Epidermal melanocyte (primary cell): Measurements from ENCODE around the gene PIEZO2.
"Not testable (repeated sequence)": the region's sequence is repeated elsewhere in the genome, so short reads cannot be mapped to it uniquely, and the experiment has no call there.

Source experiments
- DNase-seq: peaks from one replicate; pipeline ENCODE4 v3.0.0; 2011; ENCODE audit warnings: low spot score; ENCODE audit not compliant: insufficient read length

The PIEZO2 gene

DNA sequence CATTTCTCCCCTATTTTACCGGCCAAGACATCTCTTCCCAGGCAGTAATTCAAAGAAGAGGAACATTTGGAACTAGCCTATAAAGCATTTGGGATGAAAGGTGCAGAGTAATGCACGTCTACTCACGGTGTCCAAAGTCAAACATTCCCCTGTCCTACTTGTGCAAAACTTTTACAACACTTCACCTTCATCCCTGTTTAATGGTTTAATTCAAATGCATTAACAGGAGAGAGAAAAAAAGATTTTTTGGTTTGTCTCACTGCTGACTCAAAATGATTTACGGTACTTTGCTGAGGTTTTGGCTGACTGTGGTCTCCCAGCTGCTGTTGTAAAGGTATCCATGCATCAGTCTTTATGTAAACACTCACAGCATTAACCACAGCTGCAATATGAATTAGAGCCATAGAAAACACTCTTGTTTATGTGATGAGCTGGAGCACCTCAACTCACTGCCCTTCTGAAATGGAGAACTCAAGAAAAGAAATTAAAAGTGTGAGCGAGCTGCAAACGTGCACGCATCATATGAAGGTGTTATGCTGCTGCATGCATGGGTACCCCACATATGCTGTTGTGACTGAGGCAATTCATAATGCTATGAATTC lies 220.5 kb downstream of the PIEZO2 start:
- DNase-seq: no peak

DNA sequence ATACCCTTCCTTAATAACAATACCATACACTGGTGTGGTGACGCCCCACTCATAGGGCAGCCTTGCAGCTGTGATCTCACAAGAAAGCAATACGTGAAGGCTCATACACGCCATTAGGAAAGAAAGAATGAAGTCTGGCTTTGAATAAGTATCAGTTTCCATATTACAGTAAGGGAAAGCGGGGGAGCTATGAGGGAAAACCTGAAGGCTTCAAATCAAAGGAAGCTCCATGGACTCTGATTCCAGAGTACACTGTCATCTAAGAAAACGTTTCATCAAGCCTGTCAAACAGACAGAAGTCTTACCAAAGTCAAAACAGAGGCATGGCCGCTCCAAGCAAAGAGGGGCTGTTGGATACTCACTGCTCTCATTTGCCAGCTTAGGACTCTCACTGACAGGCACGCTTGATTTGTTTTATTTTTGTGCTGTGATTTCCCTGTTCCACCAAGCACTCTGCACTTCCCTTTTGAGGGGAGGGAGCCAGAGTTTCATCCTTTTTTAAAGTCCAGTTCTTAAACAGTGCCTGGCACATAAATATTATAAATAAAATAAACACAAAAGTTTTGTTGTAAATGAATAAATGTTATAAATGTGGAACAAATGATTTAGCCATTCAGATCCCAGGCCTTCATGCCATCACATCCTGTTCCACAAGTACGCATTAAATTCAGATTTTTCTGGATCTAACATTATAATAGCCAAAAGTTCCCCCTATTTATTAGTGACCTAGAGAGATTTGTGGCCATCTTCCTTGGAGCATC lies 221.2 kb downstream of the PIEZO2 start:
- no peak for DNase-seq

DNA sequence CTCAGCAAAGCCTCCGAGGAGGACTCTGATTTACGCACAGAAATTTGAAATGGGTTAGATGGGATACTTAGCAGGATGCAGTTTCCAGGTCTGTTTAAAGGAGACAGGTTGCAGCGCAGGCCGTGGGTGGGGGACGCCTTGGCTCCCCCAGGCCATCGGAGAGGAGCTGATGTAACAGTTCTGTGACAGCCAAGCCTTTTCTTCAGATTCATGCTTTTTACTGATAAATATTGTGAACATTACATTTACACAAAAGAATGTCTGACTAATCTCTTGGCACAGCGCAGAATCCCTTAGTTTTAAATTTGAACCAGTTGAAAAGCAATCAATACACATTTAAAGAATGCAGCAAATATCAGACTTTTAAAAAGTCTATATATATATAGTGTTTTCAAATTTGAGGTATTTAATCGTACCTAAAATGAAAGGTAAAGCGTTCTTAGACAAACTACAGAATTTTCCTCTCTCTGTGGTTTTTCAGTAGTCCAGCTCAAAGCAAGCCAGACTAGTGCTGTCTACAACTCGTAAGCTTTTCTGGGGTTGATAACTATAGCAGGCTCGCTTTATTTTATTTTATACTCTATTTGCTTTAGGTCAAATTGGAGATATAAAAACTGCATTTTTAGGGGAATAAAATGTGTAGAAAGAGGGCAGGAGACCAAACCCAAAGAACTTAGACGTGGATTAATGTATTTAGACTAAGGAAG lies 221.9 kb downstream of the PIEZO2 start:
- DNase-seq: no peak

DNA sequence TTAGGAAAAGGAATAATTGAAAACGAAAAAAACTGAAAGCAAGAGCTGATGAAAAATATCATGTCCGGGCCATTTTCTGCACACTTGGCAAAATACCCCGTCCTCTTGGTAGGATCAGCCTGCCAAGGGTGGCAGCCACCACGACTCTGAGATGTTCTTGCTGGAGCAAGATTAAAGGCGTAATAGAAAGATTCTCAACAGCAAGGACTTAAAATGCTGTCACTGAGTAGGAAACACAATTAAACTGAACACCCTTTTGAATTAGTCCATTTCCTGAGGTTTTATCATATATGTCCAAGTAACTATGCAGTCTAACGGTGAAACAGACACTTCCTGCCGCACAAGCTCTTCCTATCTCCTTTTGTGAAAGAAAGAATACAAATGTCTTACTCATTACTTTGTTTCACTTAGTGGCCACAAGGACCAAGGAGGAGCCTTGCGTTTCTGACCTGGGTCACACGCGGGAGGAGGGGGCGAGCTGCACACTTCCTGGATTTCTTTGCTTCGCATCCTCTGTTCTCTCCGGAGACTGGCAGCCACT lies 222.7 kb downstream of the PIEZO2 start:
- no peak for DNase-seq

DNA sequence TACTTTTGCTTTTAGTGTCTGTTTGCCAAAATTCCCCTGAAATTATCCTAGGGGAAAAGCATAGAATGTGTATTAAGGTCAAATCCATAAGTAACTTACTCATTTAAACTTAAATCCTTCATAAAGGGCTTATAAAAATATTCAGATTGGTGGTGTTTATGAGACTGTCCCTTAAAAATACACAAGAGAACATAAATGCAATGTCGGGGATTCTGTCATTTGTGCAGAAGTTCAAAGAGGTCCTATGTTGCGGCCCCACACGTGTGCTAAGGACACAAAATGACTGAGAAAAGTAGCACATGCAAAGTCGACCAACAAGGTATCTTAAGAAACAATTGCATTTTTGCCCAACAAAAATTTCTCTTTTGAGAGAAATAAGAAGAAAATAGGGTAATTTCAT lies 225.1 kb downstream of the PIEZO2 start:
- no peak for DNase-seq

DNA sequence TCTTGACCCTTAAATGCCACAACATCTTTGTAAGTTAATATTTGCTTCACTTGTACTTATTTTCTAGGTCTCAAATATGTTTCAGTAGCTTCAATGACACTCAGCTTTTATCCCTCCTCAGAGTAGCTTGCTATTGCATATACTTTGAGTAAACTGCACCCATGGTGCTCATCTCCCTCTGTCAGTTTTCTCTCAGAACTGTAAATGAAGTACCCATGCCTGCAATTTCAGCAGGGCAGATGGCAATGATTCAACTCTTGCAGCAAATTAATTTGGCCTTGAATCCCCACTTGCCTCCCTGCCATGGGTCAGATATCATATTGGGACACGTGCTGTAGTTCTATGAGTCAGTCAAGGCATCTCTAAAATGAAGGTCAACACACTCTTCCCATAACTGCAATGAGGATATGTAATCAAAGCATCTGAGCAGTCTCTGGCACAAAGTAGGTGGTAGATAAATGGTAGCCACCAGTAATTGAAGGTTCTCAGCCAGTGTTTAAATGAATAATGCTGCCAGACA lies 225.8 kb downstream of the PIEZO2 start:
- DNase-seq: no peak

DNA sequence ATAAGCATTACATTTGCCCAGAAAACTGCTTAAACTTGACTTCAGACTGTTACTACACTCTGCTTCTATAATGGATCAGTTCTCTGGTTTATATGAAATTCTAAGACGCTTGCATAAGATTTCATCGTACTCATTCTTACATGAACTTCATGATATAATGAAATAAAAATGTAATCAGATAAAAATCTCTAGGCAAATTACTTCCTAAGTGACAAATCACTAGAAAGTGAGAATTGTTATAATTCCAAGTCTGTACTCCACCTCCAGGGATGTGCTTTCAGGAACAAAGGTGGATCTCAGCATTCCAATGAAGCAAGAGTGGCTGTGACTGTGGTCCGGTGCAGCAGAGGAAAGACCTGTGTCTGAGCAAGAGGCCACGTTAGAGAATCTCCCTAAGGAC lies 226.2 kb downstream of the PIEZO2 start:
- no peak for DNase-seq

DNA sequence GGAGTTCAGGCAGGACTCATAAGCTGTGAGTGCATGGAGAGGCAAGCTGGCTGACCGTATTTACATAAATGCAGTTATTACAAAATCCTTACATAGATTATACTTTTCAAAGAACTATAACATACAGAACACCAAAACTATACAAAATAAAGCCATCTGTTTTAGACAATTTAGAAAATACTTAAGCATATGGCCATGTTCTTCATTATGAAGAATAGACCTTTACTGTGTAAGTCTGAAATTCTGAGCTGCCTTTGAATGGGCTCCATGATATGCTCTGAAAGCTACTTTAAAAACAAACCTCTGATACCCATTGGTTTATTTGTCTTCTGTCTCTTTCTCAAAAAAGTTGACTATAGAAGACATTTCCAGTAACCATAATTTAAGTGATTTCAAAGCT lies 226.7 kb downstream of the PIEZO2 start:
- DNase-seq: not testable (repeated sequence)

DNA sequence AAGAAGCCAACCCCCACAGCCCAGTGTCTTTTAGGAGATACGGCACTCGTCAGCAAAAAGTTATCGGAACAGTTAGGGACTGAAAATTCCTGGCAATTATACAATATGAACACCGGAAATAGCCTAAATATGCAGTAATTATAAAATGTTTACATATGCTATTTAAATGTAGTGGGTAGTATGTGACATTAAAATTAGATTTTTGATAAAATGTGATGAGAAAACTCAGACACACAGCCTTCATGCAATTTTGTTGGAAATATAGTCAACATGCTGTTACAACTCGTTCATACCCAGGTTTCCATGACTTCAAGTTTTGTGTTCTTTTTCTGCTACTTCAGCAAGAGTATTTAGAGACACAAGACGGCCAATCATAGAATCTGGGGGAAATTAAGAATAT lies 229.1 kb downstream of the PIEZO2 start:
- not testable (repeated sequence) for DNase-seq

DNA sequence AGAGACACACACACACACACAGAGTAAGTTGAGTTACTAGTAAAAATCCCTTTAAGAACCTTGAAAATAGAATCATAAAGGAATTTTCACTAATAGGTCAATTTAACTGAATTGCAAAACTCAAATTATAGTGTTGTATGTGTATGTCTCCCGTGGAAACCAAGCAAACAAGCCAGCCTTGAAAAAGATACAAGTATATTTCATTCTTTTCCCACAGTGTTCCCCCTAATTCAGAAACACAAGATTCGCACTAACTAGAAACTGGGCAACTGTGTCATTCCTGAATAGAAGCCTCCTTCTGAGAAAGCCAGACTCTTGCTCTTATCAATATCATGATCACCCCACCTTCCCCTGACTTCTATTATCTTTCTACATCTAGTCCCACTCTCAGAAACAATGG lies 229.5 kb downstream of the PIEZO2 start:
- no peak for DNase-seq

DNA sequence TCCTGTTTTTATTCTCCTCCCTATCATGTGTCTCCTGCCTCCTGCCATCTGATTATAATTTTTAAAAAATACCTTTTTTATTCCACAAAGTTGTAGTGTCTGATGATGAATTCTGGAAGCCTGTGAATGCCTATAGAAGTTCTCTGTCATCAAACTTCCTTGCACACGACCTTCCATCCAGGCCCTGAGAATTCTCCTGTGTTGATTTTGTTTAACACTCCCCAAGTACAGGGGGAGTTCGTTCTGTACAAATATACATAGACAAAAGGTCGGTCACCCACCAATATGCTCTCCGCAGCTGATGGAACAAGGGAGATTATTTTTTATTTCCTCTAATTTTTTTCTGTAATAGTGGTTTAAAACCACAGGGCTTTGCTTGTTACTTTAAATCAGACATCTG lies 232.5 kb downstream of the PIEZO2 start:
- no peak for DNase-seq

DNA sequence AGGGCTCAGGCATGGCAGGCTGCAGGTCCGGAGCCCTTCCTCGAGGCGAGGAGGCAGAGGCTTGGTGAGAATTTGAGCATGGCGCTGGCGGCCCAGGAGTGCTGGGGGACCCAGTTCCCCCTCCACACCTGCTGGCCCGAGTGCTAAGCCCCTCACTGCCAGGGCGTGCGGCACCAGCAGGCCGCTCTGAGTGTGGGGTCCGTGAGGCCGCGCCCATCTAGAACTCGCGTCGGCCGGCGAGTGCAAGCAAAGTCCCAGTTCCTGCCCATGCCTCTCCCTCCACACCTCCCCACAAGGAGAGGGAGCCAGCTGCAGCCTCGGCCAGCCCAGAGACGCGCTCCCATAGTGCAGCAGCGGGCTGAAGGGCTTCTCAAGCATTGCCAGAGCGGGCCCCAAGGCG lies 233.0 kb downstream of the PIEZO2 start:
- no peak for DNase-seq

DNA sequence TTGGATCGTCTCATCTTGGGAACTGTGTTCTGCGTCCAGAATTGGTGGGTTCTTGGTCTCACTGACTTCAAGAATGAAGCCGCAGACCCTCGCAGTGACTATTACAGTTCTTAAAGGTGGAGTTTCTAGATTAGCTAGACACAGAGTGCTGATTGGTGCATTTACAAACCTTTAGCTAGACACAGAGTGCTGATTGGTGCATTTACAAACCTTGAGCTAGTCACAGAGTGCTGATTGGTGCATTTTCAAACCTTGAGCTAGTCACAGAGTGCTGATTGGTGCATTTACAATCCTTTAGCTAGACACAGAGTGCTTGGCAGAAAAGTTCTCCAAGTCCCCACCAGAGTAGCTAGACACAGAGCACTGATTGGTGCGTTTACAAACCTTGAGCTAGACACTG lies 233.6 kb downstream of the PIEZO2 start:
- not testable (repeated sequence) for DNase-seq

DNA sequence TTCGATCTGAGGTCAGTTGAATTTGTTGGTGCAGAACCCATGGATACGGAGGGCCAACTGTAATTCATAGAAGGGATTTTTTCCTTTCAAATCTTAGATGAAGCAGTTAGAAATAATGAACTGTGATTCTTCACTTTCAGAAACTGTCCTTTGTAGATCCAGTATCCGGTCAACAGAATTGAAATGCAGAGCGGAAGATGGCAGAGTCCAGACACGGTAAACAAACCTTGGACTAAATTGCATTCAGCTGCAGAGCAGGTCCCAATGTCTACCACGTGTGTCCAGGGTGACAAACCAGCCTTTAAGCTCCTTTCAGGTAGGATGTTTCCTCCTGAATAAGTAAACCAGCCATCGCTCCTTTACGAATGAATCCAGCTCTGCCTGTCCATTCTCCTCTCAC lies 234.8 kb downstream of the PIEZO2 start:
- DNase-seq: not testable (repeated sequence)

DNA sequence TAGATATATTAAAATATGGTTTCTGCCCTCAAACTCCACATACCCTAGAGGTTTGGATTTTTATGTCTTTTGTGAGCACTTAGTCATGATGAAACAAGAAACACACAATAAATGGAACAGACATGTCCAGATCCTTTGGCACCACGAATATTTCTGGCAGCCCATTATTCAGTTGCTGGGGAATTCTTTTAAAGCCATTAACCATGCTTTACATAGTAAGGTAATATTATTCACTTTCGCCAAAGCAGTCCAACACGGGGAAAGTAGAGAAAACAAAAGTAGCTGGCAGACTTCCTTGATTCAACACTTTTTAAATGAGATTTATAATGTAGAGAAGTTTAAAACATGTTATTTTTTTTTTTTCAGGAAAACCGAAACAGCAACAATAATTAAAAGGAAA lies 235.4 kb downstream of the PIEZO2 start:
- DNase-seq: no peak

DNA sequence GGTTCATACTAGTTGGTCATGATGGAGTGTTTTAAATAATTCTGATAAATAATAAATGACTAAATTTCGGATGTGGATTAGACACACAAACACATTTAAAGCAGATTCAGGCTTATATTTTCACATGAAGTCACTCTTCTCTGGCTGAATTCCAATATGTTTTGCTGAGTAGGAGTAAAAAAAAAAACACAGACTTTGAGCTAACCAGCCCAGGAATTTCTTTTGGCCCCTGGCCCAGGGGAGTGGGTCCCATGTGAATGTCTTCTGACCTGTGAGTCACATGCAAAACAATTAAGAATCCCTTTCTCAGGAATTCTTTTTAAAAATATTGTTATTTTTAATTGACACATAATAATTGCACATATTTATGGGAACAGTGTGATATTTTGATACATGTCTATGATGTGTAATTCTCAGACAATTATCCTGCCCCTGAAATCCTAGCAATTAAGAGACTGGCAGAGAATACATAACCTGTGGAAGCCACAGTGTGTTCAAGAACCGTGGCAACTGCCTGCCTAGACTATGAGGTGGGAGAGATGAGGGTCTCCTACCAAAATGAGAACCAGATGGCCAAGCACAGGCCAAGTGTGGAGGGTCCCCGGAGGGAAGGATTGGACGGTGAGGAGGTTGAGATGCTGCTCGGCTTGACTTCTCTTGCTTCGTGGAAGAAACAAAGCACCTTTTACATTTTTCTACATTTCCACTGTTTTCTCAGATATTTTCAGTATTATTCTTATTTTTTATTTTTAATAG lies 236.4 kb downstream of the PIEZO2 start:
- no peak for DNase-seq

DNA sequence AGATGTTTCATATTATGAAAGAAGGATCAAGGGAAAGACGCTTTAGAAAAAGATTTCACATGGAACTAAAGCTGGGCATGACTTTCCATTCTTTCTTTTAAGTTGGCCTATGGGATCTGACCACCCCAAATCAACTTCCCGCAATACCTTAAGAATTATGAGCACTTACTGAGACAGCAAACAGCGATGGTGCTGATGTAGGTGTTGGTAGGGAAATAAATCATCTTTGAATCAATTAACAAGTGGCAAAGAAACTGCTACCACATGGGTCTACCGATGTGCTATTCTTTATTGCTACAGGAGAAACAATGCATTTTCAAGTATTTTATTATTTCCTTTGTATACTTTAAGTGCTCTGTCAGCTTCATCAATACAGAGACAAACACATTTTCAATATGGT lies 239.6 kb downstream of the PIEZO2 start:
- DNase-seq: no peak

DNA sequence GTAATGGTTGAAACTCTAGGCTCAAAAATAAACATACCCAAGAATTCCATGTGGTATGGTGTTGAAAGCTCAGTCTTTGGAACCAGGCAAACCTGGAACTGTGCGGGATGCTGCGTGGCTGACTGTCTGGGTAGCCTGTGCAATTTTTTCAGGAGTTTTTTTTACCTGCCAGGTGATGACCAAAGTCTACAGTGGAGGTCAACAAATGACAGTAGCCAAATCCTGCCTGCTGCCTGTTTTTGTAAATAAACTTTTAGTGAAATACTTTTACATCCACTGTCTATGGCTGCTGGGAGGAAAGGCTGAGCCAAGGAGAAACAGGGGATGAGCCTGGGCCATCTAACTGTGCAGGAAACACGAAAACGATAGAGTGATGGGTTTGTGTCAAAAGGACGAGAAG lies 240.6 kb downstream of the PIEZO2 start:
- DNase-seq: no peak

DNA sequence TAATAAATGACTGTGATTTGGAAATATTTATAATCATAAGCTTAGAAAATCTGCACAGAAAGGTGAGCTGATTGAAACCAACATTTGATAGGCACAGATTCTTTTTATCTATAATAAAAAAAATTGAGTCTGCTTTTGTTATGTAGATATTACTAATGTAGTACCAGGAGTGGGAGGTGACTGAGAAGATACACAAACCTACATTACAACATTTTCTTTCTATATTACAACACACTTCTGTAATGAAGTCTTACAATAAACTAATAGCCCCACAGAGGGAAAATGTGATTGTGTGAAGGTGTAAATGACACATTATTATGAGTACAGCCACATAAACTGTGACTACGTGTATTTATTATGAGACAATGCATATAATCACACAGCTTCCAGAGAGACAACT lies 241.6 kb downstream of the PIEZO2 start:
- DNase-seq: no peak

DNA sequence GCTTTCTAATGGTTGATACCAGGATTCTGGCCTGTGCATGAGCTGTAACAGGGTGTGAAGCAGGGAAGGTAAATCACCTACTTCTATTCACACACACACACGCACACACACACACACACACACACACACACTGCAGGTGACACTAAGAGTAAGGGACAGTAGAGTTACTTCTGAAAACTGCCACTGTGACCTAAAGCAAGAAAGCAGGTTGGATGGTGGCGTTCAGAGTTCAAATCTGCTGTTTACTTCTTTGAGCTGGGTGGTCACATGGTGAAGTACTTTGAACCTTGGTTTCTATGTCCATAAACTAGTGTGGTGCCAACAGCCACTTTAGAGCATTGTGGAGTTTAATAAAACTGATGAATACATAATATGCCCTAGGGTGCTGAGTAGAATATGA lies 248.0 kb downstream of the PIEZO2 start:
- DNase-seq: no peak

DNA sequence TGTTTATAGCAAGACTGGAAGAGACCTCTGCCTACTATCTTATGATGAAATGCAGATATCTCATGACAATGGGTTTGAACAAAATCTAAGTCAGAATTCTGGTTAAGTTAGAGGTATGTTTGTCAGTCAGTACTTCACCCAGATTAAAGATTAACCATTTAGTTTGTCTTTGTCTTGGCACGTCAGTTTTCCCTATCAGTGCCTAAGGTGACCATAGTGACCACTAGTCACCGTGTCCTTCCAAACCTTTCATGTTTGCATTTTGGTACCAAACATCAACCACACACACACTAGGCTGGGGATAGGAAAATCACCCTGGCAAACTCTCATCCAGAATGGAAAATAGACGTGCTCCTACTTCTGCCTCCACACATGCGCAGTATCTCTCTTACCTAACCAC lies 248.9 kb downstream of the PIEZO2 start:
- no peak for DNase-seq
